Mesendoderm (in vitro differentiated cells): ENCODE data around the gene RGS14.
A peak's percentile ranks its signal among the peaks of the same experiment; 100 is the strongest.

Experiments used
- DNase-seq: peaks from one replicate; pipeline ENCODE4 v3.0.0; 2013
- H2AK5ac ChIP-seq: 2 replicates; pipeline ENCODE4 v1.6.1; 2013; ENCODE audit warnings: low read length, inconsistent platforms
- H2BK120ac ChIP-seq: 2 replicates; pipeline ENCODE4 v1.6.1; 2013; ENCODE audit warnings: low read depth, mild to moderate bottlenecking, low read length, moderate library complexity, mixed read lengths
- H2BK15ac ChIP-seq: replicated peaks from 2 replicates; pipeline ENCODE4 v1.6.1; 2013; ENCODE audit warnings: low read depth, mild to moderate bottlenecking, moderate library complexity
- H2BK5ac ChIP-seq: 2 replicates; pipeline ENCODE4 v1.6.1; 2013; ENCODE audit warnings: low read length, inconsistent platforms
- H3K18ac ChIP-seq: 2 replicates; pipeline ENCODE4 v1.6.1; 2013; ENCODE audit warnings: mild to moderate bottlenecking, low read length, mixed read lengths
- H3K23ac ChIP-seq: one replicate; pipeline ENCODE4 v1.6.1; 2013; ENCODE audit warnings: low read length
- H3K27ac ChIP-seq: 2 replicates; pipeline ENCODE4 v1.5.1; 2013; ENCODE audit warnings: low read depth, mild to moderate bottlenecking, inconsistent platforms, low read length, moderate library complexity
- H3K27me3 ChIP-seq: 2 replicates; pipeline ENCODE4 v1.6.1; 2013; ENCODE audit warnings: low read length, control low read depth, mild to moderate bottlenecking, inconsistent platforms; ENCODE audit not compliant: insufficient read depth, poor library complexity
- H3K36me3 ChIP-seq: 2 replicates; pipeline ENCODE4 v1.6.1; 2013; ENCODE audit warnings: low read length, inconsistent platforms; ENCODE audit not compliant: control insufficient read depth, insufficient read depth
- H3K4ac ChIP-seq: one replicate; pipeline ENCODE4 v1.6.1; 2013; ENCODE audit warnings: low read depth, mild to moderate bottlenecking, low read length, moderate library complexity
- H3K4me1 ChIP-seq: 2 replicates; pipeline ENCODE4 v1.6.1; 2013; ENCODE audit warnings: low read depth, low read length, inconsistent platforms; ENCODE audit not compliant: control insufficient read depth
- H3K4me2 ChIP-seq: 2 replicates; pipeline ENCODE4 v1.6.1; 2013; ENCODE audit warnings: low read length
- H3K4me3 ChIP-seq: 2 replicates; pipeline ENCODE4 v1.5.1; 2013; ENCODE audit warnings: mild to moderate bottlenecking, low read length
- H3K56ac ChIP-seq: one replicate; pipeline ENCODE4 v1.6.1; 2013; ENCODE audit warnings: low read length
- H3K79me1 ChIP-seq: 2 replicates; pipeline ENCODE4 v1.6.1; 2013; ENCODE audit warnings: low read length, inconsistent platforms
- H3K79me2 ChIP-seq: 2 replicates; pipeline ENCODE4 v1.6.1; 2013; ENCODE audit warnings: mild to moderate bottlenecking, low read length; ENCODE audit not compliant: control insufficient read depth, insufficient read depth
- H3K9ac ChIP-seq: 2 replicates; pipeline ENCODE4 v1.6.1; 2013; ENCODE audit warnings: low read length, inconsistent platforms
- H4K5ac ChIP-seq: one replicate; pipeline ENCODE4 v1.6.1; 2013; ENCODE audit warnings: low read length
- H4K8ac ChIP-seq: one replicate; pipeline ENCODE4 v1.6.1; 2013; ENCODE audit warnings: low read depth, mild to moderate bottlenecking, control low read depth, low read length, moderate library complexity
- WGBS: extraction: QIAGEN DNeasy Blood & Tissue Kit; methylation state at CpG from one replicate; pipeline ENCODE4 v1.1.7; 2013; ENCODE audit warnings: low lambda C conversion rate, missing lambda C conversion rate; ENCODE audit not compliant: insufficient coverage; ENCODE audit errors: extremely low coverage; 5-methylcytosine and 5-hydroxymethylcytosine counted together

The RGS14 gene

DNA sequence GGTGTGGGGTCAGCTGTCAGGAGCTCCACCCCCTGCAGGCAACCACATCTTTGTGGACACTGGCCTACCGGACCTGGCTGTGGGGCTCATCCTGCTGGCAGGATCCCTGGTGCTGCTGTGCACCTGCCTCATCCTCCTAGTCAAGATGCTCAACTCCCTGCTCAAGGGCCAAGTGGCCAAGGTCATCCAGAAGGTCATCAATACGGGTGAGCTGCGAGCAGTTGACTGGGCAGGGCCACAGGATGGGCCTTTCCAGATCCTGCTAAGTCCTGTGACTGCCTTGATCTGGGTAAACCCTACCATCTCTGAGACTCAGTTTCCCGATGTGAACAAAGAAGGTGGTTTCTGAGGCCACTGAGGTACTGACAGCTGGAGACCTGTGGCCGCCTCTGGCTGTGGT lies 36.3 kb downstream of the RGS14 start:
- DNase-seq = no peak
- H3K9ac ChIP-seq = no peak overlapping the region
- no peak overlapping the region for H3K4me2 ChIP-seq
- H2BK120ac ChIP-seq = no peak overlapping the region
- H3K79me1 ChIP-seq = no peaks in the 10 kb centered on the region
- H2BK15ac ChIP-seq = no peak overlapping the region
- no peak overlapping the region for H3K4me3 ChIP-seq
- no peaks in the 10 kb centered on the region for H3K36me3 ChIP-seq
- no peak overlapping the region for H3K4ac ChIP-seq
- no peak overlapping the region for H2BK5ac ChIP-seq
- H3K56ac ChIP-seq = no peak overlapping the region
- H4K5ac ChIP-seq = no peak overlapping the region
- WGBS = no CpG with 5 or more reads among the region's 5 CpGs
- H4K8ac ChIP-seq = no peak overlapping the region
- peak overlapping the region; percentile 80 for H3K23ac ChIP-seq
- H3K4me1 ChIP-seq = no peaks in the 10 kb centered on the region
- H3K27me3 ChIP-seq = no peaks in the 10 kb centered on the region
- H3K79me2 ChIP-seq = no peaks in the 10 kb centered on the region
- no peak overlapping the region for H2AK5ac ChIP-seq
- no peak overlapping the region for H3K27ac ChIP-seq
- H3K18ac ChIP-seq = no peak overlapping the region

DNA sequence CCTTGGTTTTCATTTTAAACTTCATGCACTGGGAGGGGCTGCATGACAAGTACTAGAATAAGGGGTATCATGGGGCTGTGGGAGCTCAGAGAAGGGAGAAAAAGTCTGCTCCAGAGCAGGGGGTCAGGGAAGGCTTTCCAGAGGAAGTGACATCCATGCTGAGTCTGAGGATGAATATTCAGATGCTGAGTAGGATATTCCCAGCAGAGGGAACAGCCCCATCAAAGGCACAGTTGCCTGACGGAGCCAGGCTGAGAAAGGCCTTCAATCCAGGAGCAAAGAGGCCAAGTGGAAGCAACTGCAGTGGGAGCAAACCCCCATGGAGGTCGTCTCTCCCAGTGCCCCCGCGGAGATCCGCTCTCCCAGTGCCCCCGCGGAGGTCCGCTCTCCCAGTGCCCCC lies 38.4 kb downstream of the RGS14 start:
- no peak overlapping the region for H3K56ac ChIP-seq
- H2BK15ac ChIP-seq = no peak overlapping the region
- no peaks in the 10 kb centered on the region for H3K36me3 ChIP-seq
- H3K4me2 ChIP-seq = no peak overlapping the region
- no peaks in the 10 kb centered on the region for H3K4me1 ChIP-seq
- H3K18ac ChIP-seq = no peak overlapping the region
- no peak overlapping the region for H3K9ac ChIP-seq
- H2BK120ac ChIP-seq = no peak overlapping the region
- no peak overlapping the region for H3K4me3 ChIP-seq
- H3K23ac ChIP-seq = no peak overlapping the region
- H3K79me2 ChIP-seq = no peaks in the 10 kb centered on the region
- no peaks in the 10 kb centered on the region for H3K27me3 ChIP-seq
- no CpG with 5 or more reads among the region's 8 CpGs for WGBS
- H4K8ac ChIP-seq = no peak overlapping the region
- no peak overlapping the region for H2BK5ac ChIP-seq
- H4K5ac ChIP-seq = no peak overlapping the region
- no peak overlapping the region for H3K4ac ChIP-seq
- H3K79me1 ChIP-seq = no peaks in the 10 kb centered on the region
- no peak overlapping the region for H3K27ac ChIP-seq
- H2AK5ac ChIP-seq = no peak overlapping the region
- no peak for DNase-seq

DNA sequence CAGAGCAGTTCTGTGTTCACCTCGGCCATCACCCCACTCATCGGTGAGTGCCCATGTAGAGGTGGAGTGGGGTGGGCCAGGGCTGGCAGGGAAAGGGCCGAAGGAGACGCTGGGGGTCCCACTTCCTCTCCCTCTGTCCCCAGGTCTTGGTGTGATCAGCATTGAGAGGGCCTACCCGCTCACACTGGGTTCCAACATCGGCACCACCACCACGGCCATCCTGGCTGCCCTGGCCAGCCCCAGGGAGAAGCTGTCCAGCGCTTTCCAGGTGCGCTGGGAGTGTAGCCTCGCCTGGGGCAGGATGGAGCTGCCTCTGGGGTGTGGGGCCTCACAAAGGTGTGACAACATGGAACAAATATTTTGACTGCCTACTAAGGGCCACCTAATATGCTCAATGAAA lies 39.1 kb downstream of the RGS14 start:
- H3K4me1 ChIP-seq = no peaks in the 10 kb centered on the region
- H3K79me1 ChIP-seq = no peaks in the 10 kb centered on the region
- no peak overlapping the region for H2BK5ac ChIP-seq

DNA sequence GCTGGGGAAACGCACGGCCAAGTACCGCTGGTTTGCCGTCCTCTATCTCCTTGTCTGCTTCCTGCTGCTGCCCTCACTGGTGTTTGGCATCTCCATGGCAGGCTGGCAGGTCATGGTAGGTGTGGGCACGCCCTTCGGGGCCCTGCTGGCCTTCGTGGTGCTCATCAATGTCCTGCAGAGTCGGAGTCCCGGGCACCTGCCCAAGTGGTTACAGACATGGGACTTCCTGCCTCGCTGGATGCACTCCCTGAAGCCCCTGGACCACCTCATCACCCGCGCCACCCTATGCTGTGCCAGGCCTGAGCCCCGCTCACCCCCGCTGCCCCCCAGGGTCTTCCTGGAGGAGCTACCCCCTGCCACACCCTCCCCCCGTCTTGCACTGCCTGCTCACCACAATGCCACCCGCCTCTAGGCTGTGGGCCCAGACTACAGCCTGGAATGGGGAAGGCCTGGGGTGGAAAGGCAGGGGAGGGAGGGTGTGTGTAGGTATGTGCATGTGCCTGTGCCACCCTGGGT lies 40.2 kb downstream of the RGS14 start:
- no peak overlapping the region for H3K18ac ChIP-seq
- WGBS = no CpG with 5 or more reads among the region's 16 CpGs
- no peaks in the 10 kb centered on the region for H3K36me3 ChIP-seq
- no peak overlapping the region for H4K5ac ChIP-seq
- no peak overlapping the region for H2BK15ac ChIP-seq
- no peak overlapping the region for H3K4me2 ChIP-seq
- H3K4ac ChIP-seq = no peak overlapping the region
- no peaks in the 10 kb centered on the region for H3K79me2 ChIP-seq
- no peak overlapping the region for H3K4me3 ChIP-seq
- H3K27ac ChIP-seq = no peak overlapping the region
- H3K23ac ChIP-seq = no peak overlapping the region
- no peak overlapping the region for H2BK120ac ChIP-seq
- H4K8ac ChIP-seq = no peak overlapping the region
- H3K9ac ChIP-seq = no peak overlapping the region
- H3K56ac ChIP-seq = no peak overlapping the region
- no peak overlapping the region for H2BK5ac ChIP-seq
- H2AK5ac ChIP-seq = no peak overlapping the region
- H3K79me1 ChIP-seq = no peaks in the 10 kb centered on the region
- DNase-seq = no peak
- H3K27me3 ChIP-seq = peaks cover 2% of the 10 kb centered on the region
- H3K4me1 ChIP-seq = no peaks in the 10 kb centered on the region

More for the DNA sequence above, 39.1 kb downstream of the RGS14 start:
- no peak overlapping the region for H3K4me3 ChIP-seq
- WGBS = no CpG with 5 or more reads among the region's 10 CpGs
- peak overlapping the region; percentile 15 for H3K56ac ChIP-seq
- no peak overlapping the region for H3K23ac ChIP-seq
- no peak overlapping the region for H3K4ac ChIP-seq
- H3K79me2 ChIP-seq = no peaks in the 10 kb centered on the region
- no peak overlapping the region for H2BK15ac ChIP-seq
- no peaks in the 10 kb centered on the region for H3K36me3 ChIP-seq
- H3K9ac ChIP-seq = no peak overlapping the region
- no peak overlapping the region for H3K27ac ChIP-seq
- no peak overlapping the region for H2BK120ac ChIP-seq
- no peak for DNase-seq
- peaks cover 2% of the 10 kb centered on the region for H3K27me3 ChIP-seq
- no peak overlapping the region for H4K8ac ChIP-seq
- no peak overlapping the region for H3K4me2 ChIP-seq
- H3K18ac ChIP-seq = no peak overlapping the region
- H2AK5ac ChIP-seq = no peak overlapping the region
- H4K5ac ChIP-seq = no peak overlapping the region

DNA sequence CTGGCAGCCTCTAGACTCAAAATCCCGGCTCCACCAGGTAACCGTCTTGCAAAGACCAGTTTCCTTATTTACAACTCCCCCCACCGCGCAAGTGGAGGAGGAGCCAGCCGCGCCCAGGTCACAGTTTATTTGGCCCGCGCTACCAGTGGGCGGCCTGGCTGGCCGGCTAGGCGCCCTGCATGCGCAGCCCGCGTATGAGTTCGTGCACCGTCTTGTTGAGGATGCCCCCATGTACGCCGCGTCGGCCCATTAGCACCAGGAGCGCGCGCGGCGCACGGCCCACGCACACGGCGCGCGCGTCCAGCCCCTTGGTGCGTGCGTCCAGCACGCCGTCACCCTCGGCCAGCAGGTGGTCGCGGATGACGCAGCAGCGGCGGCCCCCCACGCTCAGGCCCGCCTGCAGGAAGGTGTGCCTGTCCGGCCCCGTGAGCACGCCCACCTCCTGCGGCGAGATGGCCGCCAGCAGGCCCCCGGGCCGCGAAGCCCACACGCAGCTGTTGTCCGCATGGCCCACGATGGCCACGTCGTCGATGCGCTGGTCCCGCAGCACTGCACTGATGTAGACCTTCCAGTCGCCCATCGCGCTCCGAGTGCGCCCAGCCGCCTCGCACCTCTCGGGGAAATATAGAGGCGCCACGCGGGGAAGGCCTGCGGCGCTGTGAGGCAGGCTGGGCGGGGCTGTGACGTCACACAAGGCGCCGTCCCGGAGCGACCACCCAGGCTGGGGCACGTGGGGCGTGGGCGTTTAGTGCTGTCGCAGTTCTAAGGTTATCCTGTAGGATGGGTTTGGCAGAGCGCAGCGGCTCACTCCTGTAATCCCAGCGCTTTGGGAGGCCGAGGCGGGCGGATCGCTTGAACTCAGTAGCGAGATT lies 42.5 kb downstream of the RGS14 start, which contains the start of gene PFN3:
Gene PFN3, minus strand, starts transcription at position 665 of the 872 bp plus-strand sequence. Its CDS starts 85 bp downstream, at position 580.
- Histone ChIP-seq H3K79me1 (no peaks in the 10 kb centered on the region), H3K27me3 (peaks cover 2% of the 10 kb centered on the region), H3K4ac (no peak within 1 kb of the TSS), H3K27ac (no peak within 1 kb of the TSS), H3K56ac (peak within 1 kb of the TSS; percentile 7), H3K36me3 (no peaks in the 10 kb centered on the region), H4K5ac (no peak within 1 kb of the TSS), H2BK15ac (no peak within 1 kb of the TSS), H3K18ac (no peak within 1 kb of the TSS), H2AK5ac (no peak within 1 kb of the TSS), H3K9ac (no peak within 1 kb of the TSS), H3K4me2 (no peak within 1 kb of the TSS), H2BK5ac (no peak within 1 kb of the TSS), H3K4me1 (no peaks in the 10 kb centered on the region), H3K4me3 (no peak within 1 kb of the TSS), H3K23ac (no peak within 1 kb of the TSS), H2BK120ac (no peak within 1 kb of the TSS), H3K79me2 (no peaks in the 10 kb centered on the region), H4K8ac (no peak within 1 kb of the TSS)
- DNase-seq = no peak
- no CpG with 5 or more reads among the region's 92 CpGs for WGBS
